MCF 10A (cell line): Measurements from ENCODE around the gene SLC26A11. TPM values are rescaled to one million over a fixed set of nuclear protein-coding genes. Genes with fewer than 3 reads are reported as not detected.

Source experiments
- BruUV-seq: library from RNA; stranded (reverse); fragments of 400-500 nt; replicated peaks from 2 replicates; lab custom pipeline; 2021; lab: Mats Ljungman, UMichigan
- CTCF ChIA-PET: fragments of 300-600 bp; sonication (Branson Sonifier 250); formaldehyde crosslinking; extraction: SDS; loops from one replicate; lab custom pipeline; 2021; ENCODE audit warnings: antibody characterized with exemption, inconsistent platforms; lab: Yijun Ruan, JAX
- POLR2A ChIA-PET: fragments of 300-600, 350-650 bp; sonication (Branson Sonifier 250); formaldehyde crosslinking; extraction: SDS; loops from one replicate; lab custom pipeline; 2020; ENCODE audit warnings: antibody characterized with exemption, inconsistent platforms; lab: Yijun Ruan, JAX
- DNase-seq: peaks from one replicate; pipeline ENCODE4 v3.0.0-alpha.2; 2018; ENCODE audit not compliant: unreplicated experiment
- H3K27ac Mint-ChIP-seq: one replicate; pipeline ENCODE4 v1.8.0; 2022; ENCODE audit warnings: mild to moderate bottlenecking, low read depth, mixed read lengths; ENCODE audit not compliant: unreplicated experiment
- H3K27me3 Mint-ChIP-seq: one replicate; pipeline ENCODE4 v1.8.0; 2022; ENCODE audit warnings: mixed read lengths; ENCODE audit not compliant: insufficient read depth, unreplicated experiment
- H3K36me3 Mint-ChIP-seq: one replicate; pipeline ENCODE4 v1.8.0; 2022; ENCODE audit warnings: mild to moderate bottlenecking, moderate library complexity, mixed read lengths; ENCODE audit not compliant: insufficient read depth, unreplicated experiment
- H3K4me1 Mint-ChIP-seq: one replicate; pipeline ENCODE4 v1.8.0; 2022; ENCODE audit warnings: mixed read lengths; ENCODE audit not compliant: insufficient read depth, unreplicated experiment
- H3K4me3 Mint-ChIP-seq: one replicate; pipeline ENCODE4 v1.8.0; 2022; ENCODE audit warnings: mild to moderate bottlenecking, moderate library complexity, mixed read lengths; ENCODE audit not compliant: unreplicated experiment
- H3K9me3 Mint-ChIP-seq: one replicate; pipeline ENCODE4 v1.8.0; 2022; ENCODE audit warnings: mixed read lengths; ENCODE audit not compliant: unreplicated experiment
- CTCF ChIP-seq: fragments of 200-600 bp; IDR thresholded peaks from one replicate; pipeline ENCODE4 v1.8.0; 2022; ENCODE audit warnings: antibody characterized with exemption, mild to moderate bottlenecking; ENCODE audit not compliant: unreplicated experiment
- intact Hi-C: fragments of 100-400 bp; cut with micrococcal nuclease; formaldehyde crosslinking; loops from 2 replicates; pipeline ENCODE4 v1.14.1; 2022
- total RNA-seq: library from RNA; stranded (reverse); gene quantifications from 2 replicates; pipeline ENCODE4 v1.2.3, GENCODE V29; 2022

Gene SLC26A11
- total RNA-seq, 1 experiment from 2014 or later: 11.7 TPM

GRCh38 chr17:80262291-80262690 is 42.1 kb downstream of the SLC26A11 start:
- CTCF ChIA-PET: interaction anchor here (1.1 kb wide), 1 partner anchor 67 kb away, joined by 3 read pairs; no protein-coding TSS in a partner anchor
- POLR2A ChIA-PET: interaction anchor here (4.4 kb wide), 1 partner anchor 17 kb away, joined by 37 read pairs; no protein-coding TSS in a partner anchor

GRCh38 chr17:80262775-80263244 is 42.6 kb downstream of the SLC26A11 start:
- Mint-ChIP-seq H3K4me1 (peaks cover 6% of the 10 kb centered on the region), H3K9me3 (no peaks in the 10 kb centered on the region), H3K27me3 (no peaks in the 10 kb centered on the region), H3K27ac (no peak overlapping the region), H3K4me3 (no peak overlapping the region), H3K36me3 (peaks cover 27% of the 10 kb centered on the region)
- intact Hi-C loops: no loop called here
- ChIA-PET CTCF (interaction anchor here (1.1 kb wide), 1 partner anchor 67 kb away, joined by 3 read pairs; no protein-coding TSS in a partner anchor), POLR2A (interaction anchor here (4.4 kb wide), 1 partner anchor 16 kb away, joined by 37 read pairs; no protein-coding TSS in a partner anchor)
- TF ChIP-seq CTCF: no peak
- BruUV-seq: no TSS peak
- no peak for DNase-seq

More at GRCh38 chr17:80262291-80262690, 42.1 kb downstream of the SLC26A11 start:
- Mint-ChIP-seq H3K4me1 (peaks cover 6% of the 10 kb centered on the region), H3K36me3 (peaks cover 27% of the 10 kb centered on the region), H3K27ac (peak overlapping the region; percentile 53), H3K27me3 (no peaks in the 10 kb centered on the region), H3K9me3 (no peaks in the 10 kb centered on the region), H3K4me3 (peak overlapping the region; percentile 73)
- DNase-seq: no peak
- intact Hi-C loops: no loop called here
- no peak for TF ChIP-seq CTCF
- BruUV-seq: no TSS peak

- intact Hi-C loops: no loop called here
Measured at GRCh38 chr17:80263253-80264204, 43.3 kb downstream of the SLC26A11 start.

More at GRCh38 chr17:80263253-80264204, 43.3 kb downstream of the SLC26A11 start:
- DNase-seq: no peak
- H3K27ac Mint-ChIP-seq: no peak overlapping the region
- no peaks in the 10 kb centered on the region for H3K9me3 Mint-ChIP-seq
- H3K4me1 Mint-ChIP-seq: peaks cover 6% of the 10 kb centered on the region
- peaks cover 27% of the 10 kb centered on the region for H3K36me3 Mint-ChIP-seq
- BruUV-seq: no TSS peak
- no peak for TF ChIP-seq CTCF
- H3K4me3 Mint-ChIP-seq: peak overlapping the region; percentile 29
- ChIA-PET POLR2A (interaction anchor here (0.8 to 4.4 kb wide), 3 partner anchors 12 to 15 kb away, joined by 3 to 37 read pairs (median 3); no protein-coding TSS in a partner anchor), CTCF (no interaction called here)
- H3K27me3 Mint-ChIP-seq: no peaks in the 10 kb centered on the region
